ENCODE results near the gene PERM1.
"Not testable (repeated sequence)": the region's sequence is repeated elsewhere in the genome, so short reads cannot be mapped to it uniquely, and the experiment has no call there.

GRCh38 chr1:1010131-1010530 lies 28.2 kb upstream of the PERM1 start:
- TF ChIP-seq CTCF, POLR2AphosphoS5 (IDR thresholded peaks at IDR 0.05): not testable (repeated sequence)

Measured in breast epithelium (tissue), 3 donors.